ENCODE measurements around the gene CADPS. TPM values are rescaled to one million over a fixed set of nuclear protein-coding genes. Genes with fewer than 3 reads are reported as not detected.

Gene CADPS
- total and polyA plus RNA-seq, 9 of the 15 experiments (the other 6 are each of a cell fraction or from before 2014, with no cell fraction given) = not detected

GRCh38 chr3:62655691-62656063 is 219.5 kb downstream of the CADPS start:
- intact Hi-C loops (cut with micrococcal nuclease) (no loop called here), in situ Hi-C loops (cut with MboI) (no loop called here)
- no TSS peak for BruUV-seq (replicated peaks)
- Histone ChIP-seq H3K36me3 (ENCODE audit: control insufficient read depth, insufficient read depth, low read length) (no peaks in the 10 kb centered on the region), H3K79me2 (ENCODE audit: control insufficient read depth, insufficient read depth, low read length) (no peaks in the 10 kb centered on the region), H3K4me3 (no peak overlapping the region), H3K9me1 (ENCODE audit: control insufficient read depth, insufficient read depth, low read length) (no peaks in the 10 kb centered on the region), H3K9ac (ENCODE audit: insufficient read depth in 1 of 2, low read depth in 2 of 2, low read length in 2 of 2) (no peak overlapping the region), H4K20me1 (replicated peaks; ENCODE audit: control insufficient read depth, insufficient read depth, low read length) (no peaks in the 10 kb centered on the region), H3K27me3 (ENCODE audit: control insufficient read depth in 2 of 2, insufficient read depth in 2 of 2, low read length in 2 of 2) (no peaks in the 10 kb centered on the region), H3K9me3 (replicated peaks; ENCODE audit: control insufficient read depth, insufficient read depth, low read depth, low read length) (no peaks in the 10 kb centered on the region), H3K27ac (ENCODE audit: extremely low read depth, low read depth, low read length) (no peak overlapping the region), H3K4me1 (replicated peaks in 1 of 2; ENCODE audit: control insufficient read depth in 2 of 2, insufficient read depth in 2 of 2, low read length in 2 of 2) (no peaks in the 10 kb centered on the region), H3K4me2 (ENCODE audit: insufficient read depth, low read length) (no peak overlapping the region), H2AFZ (ENCODE audit: low read depth, low read length) (no peak overlapping the region)
- CTCF ChIA-PET (ENCODE audit: low intra/inter-chr PET ratio) = no interaction called here
- no peak for DNase-seq (ENCODE audit: extremely low read depth in 1 of 4, low spot score in 3 of 4)
- no peak for TF ChIP-seq SRSF9 (IDR thresholded peaks at IDR 0.05; ENCODE audit: borderline replicate concordance, low read depth, low read length)
- no peak for TF ChIP-seq MAZ (CRISPR knock-in tag; conservative IDR thresholded peaks at IDR 0.05 in 1 of 2, IDR thresholded peaks at IDR 0.05 in 1 of 2)
- no peak for FAIRE-seq
- 0% methylated on average over 5 of the region's 5 CpGs for WGBS (ENCODE audit: insufficient coverage, low coverage, missing lambda C conversion rate)
- POLR2A ChIA-PET = interaction anchor here (0.7 kb wide), 1 partner anchor 17 kb away, joined by 3 read pairs; no protein-coding TSS in a partner anchor
- ATAC-seq = no peak

GRCh38 chr3:62655056-62655690 is 220.0 kb downstream of the CADPS start:
- ATAC-seq = no peak
- ChIA-PET POLR2A (interaction anchor here (0.7 kb wide), 1 partner anchor 17 kb away, joined by 3 read pairs; no protein-coding TSS in a partner anchor), CTCF (ENCODE audit: low intra/inter-chr PET ratio) (no interaction called here)
- no TSS peak for BruUV-seq (replicated peaks)
- no peak for FAIRE-seq
- H2AFZ ChIP-seq (ENCODE audit: low read depth, low read length) = no peak overlapping the region
- in situ Hi-C loops (cut with MboI) = no loop called here
- no peak for DNase-seq (ENCODE audit: extremely low read depth in 1 of 4, low spot score in 3 of 4)
- WGBS (ENCODE audit: insufficient coverage, low coverage, missing lambda C conversion rate) = 0% methylated on average over 2 of the region's 2 CpGs
- no peaks in the 10 kb centered on the region for H3K9me1 ChIP-seq (ENCODE audit: control insufficient read depth, insufficient read depth, low read length)
- H3K9ac ChIP-seq (ENCODE audit: insufficient read depth in 1 of 2, low read depth in 2 of 2, low read length in 2 of 2) = no peak overlapping the region
- H3K27ac ChIP-seq (ENCODE audit: extremely low read depth, low read depth, low read length) = no peak overlapping the region
- no peaks in the 10 kb centered on the region for H4K20me1 ChIP-seq (replicated peaks; ENCODE audit: control insufficient read depth, insufficient read depth, low read length)
- intact Hi-C loops (cut with micrococcal nuclease) = no loop called here
- H3K79me2 ChIP-seq (ENCODE audit: control insufficient read depth, insufficient read depth, low read length) = no peaks in the 10 kb centered on the region
- no peak overlapping the region for H3K4me3 ChIP-seq
- H3K9me3 ChIP-seq (replicated peaks; ENCODE audit: control insufficient read depth, insufficient read depth, low read depth, low read length) = no peaks in the 10 kb centered on the region
- H3K4me2 ChIP-seq (ENCODE audit: insufficient read depth, low read length) = no peak overlapping the region
- no peaks in the 10 kb centered on the region for H3K4me1 ChIP-seq (replicated peaks in 1 of 2; ENCODE audit: control insufficient read depth in 2 of 2, insufficient read depth in 2 of 2, low read length in 2 of 2)
- no peaks in the 10 kb centered on the region for H3K36me3 ChIP-seq (ENCODE audit: control insufficient read depth, insufficient read depth, low read length)
- no peaks in the 10 kb centered on the region for H3K27me3 ChIP-seq (ENCODE audit: control insufficient read depth in 2 of 2, insufficient read depth in 2 of 2, low read length in 2 of 2)
- TF ChIP-seq ZBTB43 (CRISPR knock-in tag; IDR thresholded peaks at IDR 0.05) = no peak
- no peak for TF ChIP-seq CUX1 (CRISPR knock-in tag; IDR thresholded peaks at IDR 0.05)
- TF ChIP-seq ADNP (tag; IDR thresholded peaks at IDR 0.05) = no peak
- TF ChIP-seq RAD51 (IDR thresholded peaks at IDR 0.05; ENCODE audit: borderline replicate concordance, low read depth) = no peak
- TF ChIP-seq MITF (IDR thresholded peaks at IDR 0.05) = no peak

All from K562 (cell line).